H9 (cell line): ENCODE results near the gene CYTH3. TPM values are rescaled to one million over a fixed set of nuclear protein-coding genes. Genes with fewer than 3 reads are reported as not detected.

Experiments used
- DNase-seq: peaks from one replicate; pipeline ENCODE4 v3.0.0-alpha.2; 2017
- H2AFZ ChIP-seq: one replicate; pipeline ENCODE4 v1.6.1; 2013; ENCODE audit warnings: mild to moderate bottlenecking, low read length, control low read depth, moderate library complexity
- H2AK5ac ChIP-seq: 2 replicates; pipeline ENCODE4 v1.6.1; 2013; ENCODE audit warnings: low read length, control low read depth, mixed read lengths; ENCODE audit not compliant: insufficient read length
- H2BK120ac ChIP-seq: one replicate; pipeline ENCODE4 v1.6.1; 2013; ENCODE audit warnings: low read depth, mild to moderate bottlenecking, low read length, control low read depth, inconsistent platforms; ENCODE audit not compliant: poor library complexity, severe bottlenecking
- H2BK12ac ChIP-seq: 2 replicates; pipeline ENCODE4 v1.6.1; 2013; ENCODE audit warnings: low read length, control low read depth, mixed read lengths, low read depth; ENCODE audit not compliant: insufficient read length
- H2BK15ac ChIP-seq: 2 replicates; pipeline ENCODE4 v1.6.1; 2013; ENCODE audit warnings: low read depth, low read length, control low read depth
- H2BK20ac ChIP-seq: one replicate; pipeline ENCODE4 v1.6.1; 2013; ENCODE audit warnings: low read depth, mild to moderate bottlenecking, low read length, control low read depth, inconsistent platforms; ENCODE audit not compliant: poor library complexity, severe bottlenecking
- H2BK5ac ChIP-seq: 2 replicates; pipeline ENCODE4 v1.6.1; 2013; ENCODE audit warnings: low read length, control low read depth, mixed read lengths; ENCODE audit not compliant: insufficient read length
- H3K14ac ChIP-seq: 2 replicates; pipeline ENCODE4 v1.6.1; 2013; ENCODE audit warnings: low read length, control low read depth; ENCODE audit not compliant: insufficient read depth
- H3K18ac ChIP-seq: 2 replicates; pipeline ENCODE4 v1.6.1; 2013; ENCODE audit warnings: low read depth, mild to moderate bottlenecking, mixed read lengths, low read length, control low read depth; ENCODE audit not compliant: insufficient read length
- H3K23ac ChIP-seq: 2 replicates; pipeline ENCODE4 v1.6.1; 2013; ENCODE audit warnings: low read length, control low read depth, mixed read lengths, low read depth; ENCODE audit not compliant: insufficient read length
- H3K23me2 ChIP-seq: 2 replicates; pipeline ENCODE4 v1.6.1; 2013; ENCODE audit warnings: low read depth, mild to moderate bottlenecking, mixed read lengths, low read length, control low read depth; ENCODE audit not compliant: insufficient read length, poor library complexity, severe bottlenecking
- H3K27ac ChIP-seq: 2 replicates; pipeline ENCODE4 v1.5.1; 2013; ENCODE audit warnings: low read length, control low read depth, mixed read lengths, low read depth; ENCODE audit not compliant: insufficient read length
- H3K27me3 ChIP-seq: 2 replicates; pipeline ENCODE4 v1.6.1; 2013; ENCODE audit warnings: low read length, control low read depth, inconsistent platforms; ENCODE audit not compliant: insufficient read depth
- H3K4ac ChIP-seq: 2 replicates; pipeline ENCODE4 v1.6.1; 2013; ENCODE audit warnings: low read depth, mild to moderate bottlenecking, control low read depth, inconsistent platforms, low read length, moderate library complexity
- H3K4me1 ChIP-seq: 2 replicates; pipeline ENCODE4 v1.6.1; 2013; ENCODE audit warnings: low read length, control low read depth, inconsistent platforms; ENCODE audit not compliant: insufficient read depth
- H3K4me2 ChIP-seq: 2 replicates; pipeline ENCODE4 v1.6.1; 2013; ENCODE audit warnings: low read length, control low read depth, mixed read lengths; ENCODE audit not compliant: insufficient read length, insufficient read depth
- H3K56ac ChIP-seq: 2 replicates; pipeline ENCODE4 v1.6.1; 2013; ENCODE audit warnings: low read depth, mild to moderate bottlenecking, mixed read lengths, low read length, control low read depth; ENCODE audit not compliant: insufficient read length
- H3K79me1 ChIP-seq: 2 replicates; pipeline ENCODE4 v1.6.1; 2013; ENCODE audit warnings: low read depth, mild to moderate bottlenecking, moderate library complexity, low read length, control low read depth, inconsistent platforms; ENCODE audit not compliant: insufficient read depth, poor library complexity, severe bottlenecking
- H3K79me2 ChIP-seq: 2 replicates; pipeline ENCODE4 v1.6.1; 2013; ENCODE audit warnings: low read length, control low read depth, inconsistent platforms; ENCODE audit not compliant: insufficient read depth
- H3K9ac ChIP-seq: 2 replicates; pipeline ENCODE4 v1.6.1; 2013; ENCODE audit warnings: low read length, control low read depth, mixed read lengths; ENCODE audit not compliant: insufficient read length; ENCODE audit errors: extremely low read depth
- H3K9me3 ChIP-seq: one replicate; pipeline ENCODE4 v1.6.1; 2013; ENCODE audit warnings: low read depth, low read length, inconsistent platforms; ENCODE audit not compliant: control insufficient read depth
- H3T11ph ChIP-seq: one replicate; pipeline ENCODE4 v1.6.1; 2013; ENCODE audit warnings: mild to moderate bottlenecking, low read length, control low read depth, inconsistent platforms
- H4K20me1 ChIP-seq: one replicate; pipeline ENCODE4 v1.6.1; 2013; ENCODE audit not compliant: control insufficient read depth, insufficient read length, insufficient read depth
- H4K5ac ChIP-seq: 2 replicates; pipeline ENCODE4 v1.6.1; 2013; ENCODE audit warnings: low read depth, mild to moderate bottlenecking, mixed read lengths, low read length, control low read depth; ENCODE audit not compliant: insufficient read length
- H4K8ac ChIP-seq: replicated peaks from 2 replicates; pipeline ENCODE4 v1.6.1; 2013; ENCODE audit warnings: low read length, control low read depth, mixed read lengths, low read depth; ENCODE audit not compliant: insufficient read length
- H4K91ac ChIP-seq: 2 replicates; pipeline ENCODE4 v1.6.1; 2013; ENCODE audit warnings: low read depth, mild to moderate bottlenecking, moderate library complexity, mixed read lengths, low read length, control low read depth; ENCODE audit not compliant: insufficient read length
- H3K27ac Mint-ChIP-seq, 3 experiments: 2 replicates in 2 of 3; 3 replicates in 1 of 3; pipeline ENCODE4 v1.8.0; 2020 to 2021; ENCODE audit warnings: mixed read lengths in 3 of 3, mild to moderate bottlenecking in 1 of 3, moderate library complexity in 1 of 3
- H3K27me3 Mint-ChIP-seq: 2 replicates; pipeline ENCODE4 v1.8.0; 2021; ENCODE audit warnings: low read depth, mild to moderate bottlenecking, moderate library complexity, mixed read lengths
- H3K36me3 Mint-ChIP-seq, 3 experiments: 2 replicates in 2 of 3; 3 replicates in 1 of 3; pipeline ENCODE4 v1.8.0; 2020 to 2021; ENCODE audit warnings: low read depth in 3 of 3, mixed read lengths in 3 of 3; ENCODE audit not compliant: insufficient read depth in 1 of 3
- H3K4me1 Mint-ChIP-seq, 2 experiments: 2 replicates each; pipeline ENCODE4 v1.8.0; 2020; ENCODE audit warnings: mixed read lengths in 2 of 2
- H3K4me3 Mint-ChIP-seq, 2 experiments: 2 replicates in 1 of 2; 3 replicates in 1 of 2; pipeline ENCODE4 v1.8.0; 2020 to 2021; ENCODE audit warnings: mild to moderate bottlenecking in 2 of 2, mixed read lengths in 2 of 2, moderate library complexity in 1 of 2
- H3K9me3 Mint-ChIP-seq, 2 experiments: 2 replicates in 1 of 2; 3 replicates in 1 of 2; pipeline ENCODE4 v1.8.0; 2020; ENCODE audit warnings: mild to moderate bottlenecking in 2 of 2, mixed read lengths in 2 of 2, moderate library complexity in 1 of 2
- WGBS: extraction: QIAGEN DNeasy Blood & Tissue Kit; methylation state at CpG from one replicate; pipeline ENCODE4 v1.1.7; 2013; ENCODE audit warnings: missing lambda C conversion rate, low lambda C conversion rate, mixed read lengths; ENCODE audit not compliant: insufficient read length; ENCODE audit errors: extremely low coverage; 5-methylcytosine and 5-hydroxymethylcytosine counted together
- total RNA-seq: library from RNA; stranded (reverse); gene quantifications from 2 replicates; pipeline ENCODE4 v1.2.1, GENCODE V29; 2021
- TF ChIP-seq, protein P1 (sequence below): fragments of 200-600 bp; sonication (generic); conservative IDR thresholded peaks from 3 replicates; pipeline ENCODE4 v1.8.0; 2021; ENCODE audit warnings: antibody characterized with exemption, mild to moderate bottlenecking

CYTH3 gene
- total RNA-seq, 1 experiment from 2014 or later: 12.3 TPM

DNA sequence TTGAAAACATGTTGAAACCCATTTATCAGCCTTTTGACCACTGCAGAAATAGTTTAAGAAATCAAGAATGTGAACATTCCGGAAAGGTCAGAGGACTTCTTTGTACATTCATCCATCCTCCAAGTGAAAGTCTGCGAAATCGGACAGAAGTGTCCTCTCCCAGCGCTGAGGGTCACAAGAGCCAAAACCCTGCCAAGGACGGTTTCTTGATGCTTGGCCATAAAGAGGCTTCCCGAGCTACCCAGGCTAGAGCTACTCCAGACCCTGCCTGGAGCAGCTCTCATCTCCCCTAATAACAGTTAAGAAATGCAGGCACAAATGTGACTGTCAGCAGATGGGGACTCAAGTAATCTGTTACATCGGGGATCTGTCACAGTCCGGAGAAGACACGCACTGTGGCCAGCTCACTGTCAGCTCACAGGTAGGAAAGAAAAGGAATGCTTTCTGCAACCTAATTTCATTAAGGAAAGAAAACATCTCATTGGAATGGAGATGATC is 4.5 kb upstream of the CYTH3 start:
- no peaks in the 10 kb centered on the region for H3K27me3 ChIP-seq
- Mint-ChIP-seq H3K36me3 (no peaks in the 10 kb centered on the region), H3K9me3 (no peaks in the 10 kb centered on the region), H3K4me1 (peaks cover 14 to 16% of the 10 kb centered on the region in 2 experiments), H3K27ac (no peak overlapping the region), H3K4me3 (no peak overlapping the region), H3K27me3 (peaks cover 8% of the 10 kb centered on the region)
- no peak overlapping the region for H2BK20ac ChIP-seq
- H3K79me2 ChIP-seq: no peaks in the 10 kb centered on the region
- no CpG with 5 or more reads among the region's 9 CpGs for WGBS
- peaks cover 3% of the 10 kb centered on the region for H3K23me2 ChIP-seq
- no peak overlapping the region for H3K4ac ChIP-seq
- no peak overlapping the region for H3K27ac ChIP-seq
- H2AK5ac ChIP-seq: no peak overlapping the region
- no peaks in the 10 kb centered on the region for H3K79me1 ChIP-seq
- H3K9ac ChIP-seq: no peak overlapping the region
- no peak overlapping the region for H4K8ac ChIP-seq
- no peak overlapping the region for H3K23ac ChIP-seq
- no peak overlapping the region for H4K91ac ChIP-seq
- DNase-seq: no peak
- no peak overlapping the region for H2BK12ac ChIP-seq
- H3K18ac ChIP-seq: no peak overlapping the region
- no peak overlapping the region for H4K5ac ChIP-seq
- no peak overlapping the region for H2BK15ac ChIP-seq
- TF ChIP-seq, protein P1, sequence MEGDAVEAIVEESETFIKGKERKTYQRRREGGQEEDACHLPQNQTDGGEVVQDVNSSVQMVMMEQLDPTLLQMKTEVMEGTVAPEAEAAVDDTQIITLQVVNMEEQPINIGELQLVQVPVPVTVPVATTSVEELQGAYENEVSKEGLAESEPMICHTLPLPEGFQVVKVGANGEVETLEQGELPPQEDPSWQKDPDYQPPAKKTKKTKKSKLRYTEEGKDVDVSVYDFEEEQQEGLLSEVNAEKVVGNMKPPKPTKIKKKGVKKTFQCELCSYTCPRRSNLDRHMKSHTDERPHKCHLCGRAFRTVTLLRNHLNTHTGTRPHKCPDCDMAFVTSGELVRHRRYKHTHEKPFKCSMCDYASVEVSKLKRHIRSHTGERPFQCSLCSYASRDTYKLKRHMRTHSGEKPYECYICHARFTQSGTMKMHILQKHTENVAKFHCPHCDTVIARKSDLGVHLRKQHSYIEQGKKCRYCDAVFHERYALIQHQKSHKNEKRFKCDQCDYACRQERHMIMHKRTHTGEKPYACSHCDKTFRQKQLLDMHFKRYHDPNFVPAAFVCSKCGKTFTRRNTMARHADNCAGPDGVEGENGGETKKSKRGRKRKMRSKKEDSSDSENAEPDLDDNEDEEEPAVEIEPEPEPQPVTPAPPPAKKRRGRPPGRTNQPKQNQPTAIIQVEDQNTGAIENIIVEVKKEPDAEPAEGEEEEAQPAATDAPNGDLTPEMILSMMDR: no peak
- H3T11ph ChIP-seq: no peak overlapping the region
- no peak overlapping the region for H2BK120ac ChIP-seq
- H3K4me1 ChIP-seq: no peaks in the 10 kb centered on the region; the same call in 1 of the 2 replicates
- H4K20me1 ChIP-seq: no peaks in the 10 kb centered on the region
- no peak overlapping the region for H3K4me2 ChIP-seq
- H2BK5ac ChIP-seq: no peak overlapping the region
- no peak overlapping the region for H3K56ac ChIP-seq
- no peak overlapping the region for H3K14ac ChIP-seq
- no peaks in the 10 kb centered on the region for H3K9me3 ChIP-seq
- no peak overlapping the region for H2AFZ ChIP-seq
